HG03469 (cell line): ENCODE results near the gene RPS10.
"Not testable (repeated sequence)": the region's sequence is repeated elsewhere in the genome, so short reads cannot be mapped to it uniquely, and the experiment has no call there.

ENCODE experiments used
- ATAC-seq: cut with Tn5 transposase; IDR thresholded peaks from one replicate; pipeline ENCODE4 v1.9.1; 2021; ENCODE audit warnings: mild to moderate bottlenecking, moderate library complexity, moderate number of reproducible peaks; ENCODE audit not compliant: unreplicated experiment

Gene RPS10

GRCh38 chr6:34374069-34374468, 51.8 kb downstream of the RPS10 start:
- ATAC-seq = no peak

DNA sequence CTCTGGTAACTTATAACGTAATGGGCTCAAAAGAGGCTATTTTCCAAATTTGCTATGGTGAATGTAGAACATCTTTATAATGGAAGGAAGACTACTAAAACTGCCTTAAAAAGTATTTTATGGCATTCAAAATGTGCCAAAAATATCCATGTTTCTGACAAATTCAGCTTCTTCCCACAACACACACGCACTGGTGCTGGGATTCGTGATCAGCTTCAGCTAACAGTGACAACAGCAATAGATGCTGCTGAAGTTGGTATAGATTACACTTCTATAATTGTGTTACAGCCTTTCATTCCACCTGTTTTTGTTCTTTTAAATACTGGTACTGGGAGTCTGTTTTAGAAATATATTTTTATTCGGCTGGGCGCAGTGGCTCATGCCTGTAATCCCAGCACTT, 52.4 kb downstream of the RPS10 start:
- no peak for ATAC-seq

DNA sequence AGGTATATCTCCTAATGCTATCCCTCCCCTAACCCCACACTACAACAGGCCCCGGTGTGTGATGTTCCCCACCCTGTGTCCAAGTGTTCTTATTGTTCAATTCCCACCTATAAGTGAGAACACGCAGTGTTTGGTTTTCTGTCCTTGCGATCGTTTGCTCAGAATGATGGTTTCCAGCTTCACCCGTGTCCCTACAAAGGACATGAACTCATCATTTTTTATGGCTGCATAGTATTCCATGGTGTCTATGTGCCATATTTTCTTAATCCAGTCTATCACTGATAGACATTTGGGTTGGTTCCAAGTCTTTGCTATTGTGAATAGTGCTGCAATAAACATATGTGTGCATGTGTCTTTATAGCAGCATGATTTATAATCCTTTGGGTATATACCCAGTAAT, 54.0 kb downstream of the RPS10 start:
- ATAC-seq = not testable (repeated sequence)

DNA sequence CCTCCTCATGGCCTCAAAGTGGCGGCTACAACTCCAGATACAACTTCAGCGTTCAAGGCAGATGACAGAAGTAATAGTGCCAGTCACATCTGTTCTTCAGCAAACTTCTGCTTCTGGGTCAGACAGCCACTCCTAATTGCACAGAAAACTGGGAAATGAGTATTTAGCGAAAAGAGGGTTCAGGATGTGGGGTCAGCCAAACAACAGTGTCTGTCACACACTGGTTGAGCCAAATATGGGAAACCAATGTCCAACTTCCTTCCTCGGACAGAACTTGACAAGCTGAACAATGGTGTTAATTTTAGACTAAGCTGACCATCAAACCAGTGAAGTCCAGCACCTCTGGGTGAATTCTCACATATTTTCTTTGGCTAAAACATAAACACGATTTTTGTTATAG, 55.5 kb downstream of the RPS10 start:
- no peak for ATAC-seq

GRCh38 chr6:34369385-34369784, 56.5 kb downstream of the RPS10 start:
- ATAC-seq = no peak
